ENCODE measurements around the gene SLC2A2.

SLC2A2 gene

GRCh38 chr3:170949211-170949610 lies 77.3 kb downstream of the SLC2A2 start:
- Histone ChIP-seq H3K27ac (no peak overlapping the region), H3K4me3 (ENCODE audit: low read depth in 1 of 2, low read length in 1 of 2) (no peak overlapping the region), H3K4me1 (ENCODE audit: control insufficient read depth in 1 of 2, insufficient read depth in 1 of 2, low read depth in 1 of 2, low read length in 1 of 2) (no peaks in the 10 kb centered on the region), H3K27me3 (no peaks in the 10 kb centered on the region), H3K9me3 (no peaks in the 10 kb centered on the region), H3K36me3 (no peaks in the 10 kb centered on the region)
- no peak for TF ChIP-seq CTCF (IDR thresholded peaks at IDR 0.05)

- Histone ChIP-seq H3K27me3 (no peaks in the 10 kb centered on the region), H3K27ac (no peak overlapping the region), H3K4me1 (ENCODE audit: control insufficient read depth in 1 of 2, insufficient read depth in 1 of 2, low read depth in 1 of 2, low read length in 1 of 2) (no peaks in the 10 kb centered on the region), H3K36me3 (no peaks in the 10 kb centered on the region), H3K4me3 (ENCODE audit: low read depth in 1 of 2, low read length in 1 of 2) (no peak overlapping the region), H3K9me3 (no peaks in the 10 kb centered on the region)
- TF ChIP-seq CTCF (IDR thresholded peaks at IDR 0.05) = no peak
These were observed 79.3 kb downstream of the SLC2A2 start for GRCh38 chr3:170947018-170947769.

Measured in neutrophil (primary cell).